OCI-LY1 (cell line): ENCODE measurements around the gene TSPOAP1.

Experiments used
- H2AFZ ChIP-seq: fragments of 200-600 bp; sonication (generic), shearing (Covaris generic); 2 replicates; pipeline ENCODE4 v1.6.0; 2014; ENCODE audit warnings: antibody characterized with exemption, mild to moderate bottlenecking, low read length
- H3F3A ChIP-seq: fragments of 200-600 bp; sonication (generic), shearing (Covaris generic); 2 replicates; pipeline ENCODE4 v1.6.0; 2014; ENCODE audit warnings: mild to moderate bottlenecking, antibody characterized with exemption, low read length, moderate library complexity; ENCODE audit not compliant: insufficient read depth
- H3K27ac ChIP-seq: fragments of 200-600 bp; sonication (generic); 2 replicates; pipeline ENCODE4 v1.5.1; 2014; ENCODE audit warnings: low read length, mixed run types, mild to moderate bottlenecking, low read depth; ENCODE audit not compliant: poor library complexity, severe bottlenecking
- H3K27me3 ChIP-seq: fragments of 200-600 bp; sonication (generic); 2 replicates; pipeline ENCODE4 v1.6.0; 2014; ENCODE audit warnings: antibody characterized with exemption, mild to moderate bottlenecking, low read length, moderate library complexity; ENCODE audit not compliant: insufficient read depth
- H3K36me3 ChIP-seq: fragments of 200-600 bp; sonication (generic); 2 replicates; pipeline ENCODE4 v1.6.1; 2014; ENCODE audit warnings: mild to moderate bottlenecking, antibody characterized with exemption, low read length, moderate library complexity, mixed read lengths; ENCODE audit not compliant: insufficient read depth
- H3K4me1 ChIP-seq: fragments of 200-600 bp; sonication (generic); 2 replicates; pipeline ENCODE4 v1.5.1; 2014; ENCODE audit warnings: mild to moderate bottlenecking, low read length, moderate library complexity; ENCODE audit not compliant: insufficient read depth, severe bottlenecking
- H3K4me2 ChIP-seq: fragments of 200-600 bp; sonication (generic), shearing (Covaris generic); 2 replicates; pipeline ENCODE4 v1.6.1; 2014; ENCODE audit warnings: low read length
- H3K4me3 ChIP-seq: fragments of 200-600 bp; sonication (generic); 2 replicates; pipeline ENCODE4 v1.5.1; 2014; ENCODE audit warnings: low read length, low read depth, mild to moderate bottlenecking, mixed read lengths; ENCODE audit not compliant: poor library complexity, severe bottlenecking
- H3K79me2 ChIP-seq: fragments of 200-600 bp; shearing (Covaris generic); 2 replicates; pipeline ENCODE4 v1.6.1; 2016; ENCODE audit warnings: mixed run types, low read length, mixed read lengths; ENCODE audit not compliant: insufficient read depth
- H3K9ac ChIP-seq: fragments of 200-600 bp; sonication (generic), shearing (Covaris generic); 2 replicates; pipeline ENCODE4 v1.6.1; 2014; ENCODE audit warnings: mild to moderate bottlenecking, low read length, mixed read lengths
- H3K9me2 ChIP-seq: fragments of 200-600 bp; sonication (generic), shearing (Covaris generic); 2 replicates; pipeline ENCODE4 v1.6.1; 2014; ENCODE audit warnings: low read depth, mild to moderate bottlenecking, low read length, mixed read lengths
- H3K9me3 ChIP-seq: fragments of 200-600 bp; shearing (Covaris generic); 2 replicates; pipeline ENCODE4 v1.6.1; 2014; ENCODE audit warnings: low read length, mixed read lengths
- H4K20me1 ChIP-seq: fragments of 200-600 bp; sonication (generic), shearing (Covaris generic); 2 replicates; pipeline ENCODE4 v1.6.0; 2016; ENCODE audit warnings: mild to moderate bottlenecking, low read length; ENCODE audit not compliant: insufficient read depth
- EZH2 ChIP-seq: fragments of 200-600 bp; sonication (generic), shearing (Covaris generic); IDR thresholded peaks from 2 replicates; pipeline ENCODE4 v1.8.0; 2017; ENCODE audit warnings: borderline replicate concordance, mixed run types, mild to moderate bottlenecking, antibody characterized with exemption, low read length, moderate library complexity, mixed read lengths
- TF ChIP-seq, protein P1 (sequence below): fragments of 200-600 bp; sonication (generic), shearing (Covaris generic); IDR thresholded peaks from 2 replicates; pipeline ENCODE4 v1.5.1; 2017; ENCODE audit warnings: mild to moderate bottlenecking, antibody characterized with exemption, low read length, moderate library complexity, mixed read lengths

TSPOAP1 gene

GRCh38 chr17:58371300-58371950, 42.8 kb upstream of the TSPOAP1 start:
- TF ChIP-seq, protein P1, sequence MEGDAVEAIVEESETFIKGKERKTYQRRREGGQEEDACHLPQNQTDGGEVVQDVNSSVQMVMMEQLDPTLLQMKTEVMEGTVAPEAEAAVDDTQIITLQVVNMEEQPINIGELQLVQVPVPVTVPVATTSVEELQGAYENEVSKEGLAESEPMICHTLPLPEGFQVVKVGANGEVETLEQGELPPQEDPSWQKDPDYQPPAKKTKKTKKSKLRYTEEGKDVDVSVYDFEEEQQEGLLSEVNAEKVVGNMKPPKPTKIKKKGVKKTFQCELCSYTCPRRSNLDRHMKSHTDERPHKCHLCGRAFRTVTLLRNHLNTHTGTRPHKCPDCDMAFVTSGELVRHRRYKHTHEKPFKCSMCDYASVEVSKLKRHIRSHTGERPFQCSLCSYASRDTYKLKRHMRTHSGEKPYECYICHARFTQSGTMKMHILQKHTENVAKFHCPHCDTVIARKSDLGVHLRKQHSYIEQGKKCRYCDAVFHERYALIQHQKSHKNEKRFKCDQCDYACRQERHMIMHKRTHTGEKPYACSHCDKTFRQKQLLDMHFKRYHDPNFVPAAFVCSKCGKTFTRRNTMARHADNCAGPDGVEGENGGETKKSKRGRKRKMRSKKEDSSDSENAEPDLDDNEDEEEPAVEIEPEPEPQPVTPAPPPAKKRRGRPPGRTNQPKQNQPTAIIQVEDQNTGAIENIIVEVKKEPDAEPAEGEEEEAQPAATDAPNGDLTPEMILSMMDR = no peak
- no peak for TF ChIP-seq EZH2
- Histone ChIP-seq H3K27me3 (peaks cover 3% of the 10 kb centered on the region), H3K27ac (no peak overlapping the region), H3K79me2 (no peaks in the 10 kb centered on the region), H2AFZ (no peak overlapping the region), H3K9me3 (no peaks in the 10 kb centered on the region), H3K9ac (no peak overlapping the region), H3K4me1 (no peaks in the 10 kb centered on the region), H4K20me1 (no peaks in the 10 kb centered on the region), H3F3A (no peaks in the 10 kb centered on the region), H3K36me3 (no peaks in the 10 kb centered on the region), H3K4me2 (no peak overlapping the region), H3K9me2 (no peaks in the 10 kb centered on the region), H3K4me3 (no peak overlapping the region)

DNA sequence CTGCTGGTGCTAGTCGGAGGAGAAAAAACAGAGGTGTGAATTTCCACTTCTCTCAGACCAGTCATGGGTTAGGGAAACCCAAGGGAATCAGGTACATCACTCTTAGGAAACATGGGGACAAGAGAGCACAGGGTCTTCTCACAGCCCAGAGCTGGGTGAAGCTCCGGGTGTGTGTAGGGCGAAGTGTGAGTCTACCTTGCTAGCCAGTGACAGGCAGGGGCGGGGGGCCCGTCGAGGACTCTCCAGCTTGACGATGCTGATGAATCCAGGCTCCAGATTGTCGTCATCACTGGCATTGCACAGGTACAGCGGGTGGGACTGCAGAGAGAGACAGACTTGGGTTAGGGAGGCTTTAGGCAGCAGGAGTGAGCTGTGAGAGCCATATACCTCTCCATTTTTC, 42.1 kb upstream of the TSPOAP1 start:
- no peaks in the 10 kb centered on the region for H4K20me1 ChIP-seq
- H3K4me1 ChIP-seq = no peaks in the 10 kb centered on the region
- H3K27ac ChIP-seq = no peak overlapping the region
- no peaks in the 10 kb centered on the region for H3F3A ChIP-seq
- H3K9me3 ChIP-seq = no peaks in the 10 kb centered on the region
- no peak overlapping the region for H3K9ac ChIP-seq
- TF ChIP-seq EZH2 = no peak
- TF ChIP-seq, protein P1 = no peak
- no peak overlapping the region for H3K4me2 ChIP-seq
- no peak overlapping the region for H2AFZ ChIP-seq
- no peak overlapping the region for H3K4me3 ChIP-seq
- H3K27me3 ChIP-seq = peaks cover 3% of the 10 kb centered on the region
- H3K36me3 ChIP-seq = no peaks in the 10 kb centered on the region
- no peaks in the 10 kb centered on the region for H3K9me2 ChIP-seq
- H3K79me2 ChIP-seq = no peaks in the 10 kb centered on the region

GRCh38 chr17:58370309-58370708, 41.7 kb upstream of the TSPOAP1 start:
- H3K27ac ChIP-seq = no peak overlapping the region
- H3K9me2 ChIP-seq = no peaks in the 10 kb centered on the region
- TF ChIP-seq, protein P1 = no peak
- no peak for TF ChIP-seq EZH2
- no peaks in the 10 kb centered on the region for H4K20me1 ChIP-seq
- H3K9ac ChIP-seq = no peak overlapping the region
- peaks cover 3% of the 10 kb centered on the region for H3K27me3 ChIP-seq
- H3K79me2 ChIP-seq = no peaks in the 10 kb centered on the region
- no peak overlapping the region for H2AFZ ChIP-seq
- no peak overlapping the region for H3K4me3 ChIP-seq
- no peaks in the 10 kb centered on the region for H3F3A ChIP-seq
- H3K4me1 ChIP-seq = no peaks in the 10 kb centered on the region
- no peaks in the 10 kb centered on the region for H3K9me3 ChIP-seq
- H3K36me3 ChIP-seq = no peaks in the 10 kb centered on the region
- no peak overlapping the region for H3K4me2 ChIP-seq
